Uterus (tissue), 4 donors: ENCODE measurements around the gene HSD3B7. TPM values are rescaled to one million over a fixed set of nuclear protein-coding genes. Genes with fewer than 3 reads are reported as not detected.
A peak's percentile ranks its signal among the peaks of the same experiment; 100 is the strongest.
"Not testable (repeated sequence)": the region's sequence is repeated elsewhere in the genome, so short reads cannot be mapped to it uniquely, and the experiment has no call there.

Experiments used
- DNase-seq, 2 donors: peaks; one replicate each; pipeline ENCODE4 v3.0.0-alpha.2; 2019 to 2020
- H3K27ac ChIP-seq, 2 donors: fragments of 200-600 bp; sonication (generic); 1 replicate in 1 of 2; 2 replicates in 1 of 2; pipeline ENCODE4 v1.5.1; 2016 to 2018
- H3K27me3 ChIP-seq, 2 donors: fragments of 200-600 bp; sonication (generic); one replicate each; pipeline ENCODE4 v1.5.1; 2018 to 2019; ENCODE audit warnings: control low read depth in 1 of 2
- H3K36me3 ChIP-seq, 2 donors: fragments of 200-600 bp; sonication (generic); one replicate each; pipeline ENCODE4 v1.5.1; 2019; ENCODE audit warnings: control low read depth in 1 of 2
- H3K4me1 ChIP-seq, 2 donors: fragments of 200-600 bp; sonication (generic); one replicate each; pipeline ENCODE4 v1.5.1; 2018 to 2019; ENCODE audit warnings: control low read depth in 1 of 2
- H3K4me3 ChIP-seq, 2 donors: fragments of 200-600 bp; sonication (generic); 1 replicate in 1 of 2; 2 replicates in 1 of 2; pipeline ENCODE4 v1.5.1; 2018 to 2019; ENCODE audit warnings: mild to moderate bottlenecking in 1 of 2
- H3K9me3 ChIP-seq, 2 donors: fragments of 200-600 bp; sonication (generic); one replicate each; pipeline ENCODE4 v1.5.1; 2019; ENCODE audit warnings: control low read depth in 1 of 2
- POLR2A ChIP-seq, 2 donors: fragments of 450-650 bp; IDR thresholded peaks; one replicate each; pipeline ENCODE4 v1.6.1; 2016; ENCODE audit warnings: antibody characterized with exemption in 2 of 2, mild to moderate bottlenecking in 1 of 2, moderate library complexity in 1 of 2
- intact Hi-C: fragments of 100-400 bp; cut with DNase I; formaldehyde crosslinking; loops from one replicate; pipeline ENCODE4 v1.15.1; 2023; ENCODE audit warnings: low total_unique reads
- total RNA-seq, 4 donors: library from RNA; depleted of rRNA in 3 of 4; stranded (reverse); fragments of >200 nt in 3 of 4; gene quantifications; one replicate each; pipeline versions ENCODE4 v1.1.0 to v1.2.4, GENCODE V29; 2014 to 2023
- TF ChIP-seq, protein P1 (sequence below), 4 experiments: fragments of 200-600 bp in 2 of 4; fragments of 450-650 bp in 2 of 4; sonication (generic) in 2 of 4; IDR thresholded peaks; one replicate each; pipeline ENCODE4 v1.5.1; 2016 to 2019; ENCODE audit warnings: antibody characterized with exemption in 4 of 4, mild to moderate bottlenecking in 2 of 4, moderate library complexity in 1 of 4
- donor health status: DM: yes; HTN: yes; CAD: no.

Gene HSD3B7
- total RNA-seq, result 10 to 100 TPM in 2 of 4 donors, 1 to 10 TPM in 2; 7.2 to 18.0 (median 11.3) TPM

DNA sequence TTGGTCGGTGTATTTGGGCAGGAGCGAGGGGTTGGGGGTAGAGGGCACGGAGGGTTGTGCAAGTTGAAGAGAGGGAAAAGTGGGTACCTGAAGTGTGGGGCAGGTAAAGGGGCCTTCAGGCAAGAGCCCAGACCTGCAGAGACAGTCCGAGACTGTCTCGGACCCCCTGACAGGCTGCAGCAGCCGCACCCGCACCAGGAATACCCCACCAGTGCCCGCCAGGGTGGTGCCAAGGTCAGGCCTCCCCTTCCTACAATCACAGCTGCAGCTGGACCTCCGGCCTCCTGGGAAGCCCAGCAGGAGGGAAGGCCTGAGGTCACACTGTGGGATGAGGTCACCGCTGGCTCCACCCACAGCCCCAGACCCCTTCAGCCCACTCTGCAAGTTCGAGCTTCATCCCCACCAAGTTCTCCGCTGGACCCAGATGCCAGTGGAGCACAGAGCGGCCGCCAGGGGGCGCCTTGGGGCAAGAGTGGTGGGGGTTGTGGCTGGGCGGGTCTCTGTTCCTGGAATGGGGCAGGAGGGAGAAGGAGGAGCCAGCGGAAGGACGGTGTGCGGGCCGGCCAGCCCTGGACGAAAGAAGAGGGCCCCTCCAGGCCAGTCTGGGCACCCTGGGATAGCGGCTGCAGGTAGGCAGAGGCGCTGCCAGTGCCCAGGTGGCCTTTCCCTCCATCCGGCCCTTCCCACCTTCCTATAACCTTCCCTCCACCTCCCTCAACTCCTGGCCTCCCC is at the start of gene HSD3B7:
Gene HSD3B7, plus strand, starts transcription at position 539 of the 732 bp plus-strand sequence. CDS start 452 bp downstream, outside the sequence.
- intact Hi-C loops, result loop anchor here (10.0 kb wide), 1 partner anchor 460 kb away; the partner anchor contains the start of gene ZNF843
- DNase-seq, result peak; percentile 90 to 92
- H3K4me1 ChIP-seq, result peaks cover 0 to 7% of the 10 kb centered on the region in 2 donors
- no peaks in the 10 kb centered on the region for H3K27me3 ChIP-seq
- peak within 1 kb of the TSS; percentile 33 to 46 for H3K4me3 ChIP-seq
- H3K9me3 ChIP-seq, result no peaks in the 10 kb centered on the region
- TF ChIP-seq, protein P1, sequence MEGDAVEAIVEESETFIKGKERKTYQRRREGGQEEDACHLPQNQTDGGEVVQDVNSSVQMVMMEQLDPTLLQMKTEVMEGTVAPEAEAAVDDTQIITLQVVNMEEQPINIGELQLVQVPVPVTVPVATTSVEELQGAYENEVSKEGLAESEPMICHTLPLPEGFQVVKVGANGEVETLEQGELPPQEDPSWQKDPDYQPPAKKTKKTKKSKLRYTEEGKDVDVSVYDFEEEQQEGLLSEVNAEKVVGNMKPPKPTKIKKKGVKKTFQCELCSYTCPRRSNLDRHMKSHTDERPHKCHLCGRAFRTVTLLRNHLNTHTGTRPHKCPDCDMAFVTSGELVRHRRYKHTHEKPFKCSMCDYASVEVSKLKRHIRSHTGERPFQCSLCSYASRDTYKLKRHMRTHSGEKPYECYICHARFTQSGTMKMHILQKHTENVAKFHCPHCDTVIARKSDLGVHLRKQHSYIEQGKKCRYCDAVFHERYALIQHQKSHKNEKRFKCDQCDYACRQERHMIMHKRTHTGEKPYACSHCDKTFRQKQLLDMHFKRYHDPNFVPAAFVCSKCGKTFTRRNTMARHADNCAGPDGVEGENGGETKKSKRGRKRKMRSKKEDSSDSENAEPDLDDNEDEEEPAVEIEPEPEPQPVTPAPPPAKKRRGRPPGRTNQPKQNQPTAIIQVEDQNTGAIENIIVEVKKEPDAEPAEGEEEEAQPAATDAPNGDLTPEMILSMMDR (IDR thresholded peaks at IDR 0.05), result peak; percentile 95 to 98 (median 96)
- peak in 1 of 2 donors; percentile 28 for TF ChIP-seq POLR2A (IDR thresholded peaks at IDR 0.05)
- peak within 1 kb of the TSS; percentile 67 to 71 for H3K27ac ChIP-seq
- H3K36me3 ChIP-seq, result no peaks in the 10 kb centered on the region

GRCh38 chr16:30937692-30938091 is 47.3 kb upstream of the HSD3B7 start:
- peaks cover 0 to 6% of the 10 kb centered on the region in 2 donors for H3K4me1 ChIP-seq
- H3K9me3 ChIP-seq, result no peaks in the 10 kb centered on the region
- no peak for TF ChIP-seq POLR2A (IDR thresholded peaks at IDR 0.05)
- TF ChIP-seq, protein P1 (IDR thresholded peaks at IDR 0.05), result no peak
- no peak for DNase-seq
- H3K27ac ChIP-seq, result no peak overlapping the region
- H3K27me3 ChIP-seq, result no peaks in the 10 kb centered on the region
- no peaks in the 10 kb centered on the region for H3K36me3 ChIP-seq
- intact Hi-C loops, result no loop called here
- H3K4me3 ChIP-seq, result no peak overlapping the region

DNA sequence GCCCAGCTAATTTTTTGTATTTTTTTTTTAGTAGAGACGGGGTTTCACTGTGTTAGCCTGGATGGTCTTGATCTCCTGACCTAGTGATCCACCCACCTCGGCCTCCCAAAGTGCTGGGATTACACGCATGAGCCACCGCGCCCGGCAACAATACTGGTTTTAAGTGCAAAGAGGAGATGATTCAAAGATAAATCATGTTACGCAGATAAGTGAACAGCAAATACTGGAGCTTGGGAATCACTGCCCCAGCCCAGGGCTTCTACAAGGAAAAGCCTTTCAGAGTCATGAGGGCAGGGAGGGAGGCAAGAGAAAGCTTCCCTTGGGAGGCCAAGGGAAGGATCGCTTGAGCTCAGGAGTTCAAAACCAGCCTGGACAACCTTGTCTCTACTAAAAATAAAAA is 45.4 kb upstream of the HSD3B7 start:
- H3K4me3 ChIP-seq, DNase-seq, H3K27ac ChIP-seq, H3K4me1 ChIP-seq, intact Hi-C loops, H3K36me3 ChIP-seq, H3K9me3 ChIP-seq, H3K27me3 ChIP-seq: not testable (repeated sequence)

GRCh38 chr16:30941600-30942425 is 43.2 kb upstream of the HSD3B7 start:
- TF ChIP-seq, protein P1 (IDR thresholded peaks at IDR 0.05), result peak; percentile 63 to 87 (median 82)
- no peak for TF ChIP-seq POLR2A (IDR thresholded peaks at IDR 0.05)
- intact Hi-C loops, result no loop called here

GRCh38 chr16:30942426-30942806 is 42.6 kb upstream of the HSD3B7 start:
- intact Hi-C loops, result no loop called here
- no peaks in the 10 kb centered on the region for H3K27me3 ChIP-seq
- no peak for DNase-seq
- no peak overlapping the region for H3K4me3 ChIP-seq
- TF ChIP-seq, protein P1 (IDR thresholded peaks at IDR 0.05), result no peak
- TF ChIP-seq POLR2A (IDR thresholded peaks at IDR 0.05), result no peak
- H3K9me3 ChIP-seq, result no peaks in the 10 kb centered on the region
- no peak overlapping the region for H3K27ac ChIP-seq
- H3K36me3 ChIP-seq, result no peaks in the 10 kb centered on the region
- H3K4me1 ChIP-seq, result peaks cover 0 to 6% of the 10 kb centered on the region in 2 donors

More at GRCh38 chr16:30941600-30942425, 43.2 kb upstream of the HSD3B7 start:
- no peaks in the 10 kb centered on the region for H3K27me3 ChIP-seq
- peak overlapping the region in 1 of 2 donors; percentile 3 for H3K27ac ChIP-seq
- H3K9me3 ChIP-seq, result no peaks in the 10 kb centered on the region
- no peak overlapping the region for H3K4me3 ChIP-seq
- peak; percentile 66 to 67 for DNase-seq
- no peaks in the 10 kb centered on the region for H3K36me3 ChIP-seq
- H3K4me1 ChIP-seq, result peaks cover 0 to 6% of the 10 kb centered on the region in 2 donors
